NCI-H345 treated with DMSO at 0.1 percent for 48 hours (cell line): ENCODE results near the gene RILPL1.
"Not testable (repeated sequence)": the region's sequence is repeated elsewhere in the genome, so short reads cannot be mapped to it uniquely, and the experiment has no call there.

Experiments used
- DNase-seq: peaks from one replicate; lab custom pipeline; 2025; ENCODE audit not compliant: unreplicated experiment; lab: John Stamatoyannopoulos, UW

Gene RILPL1

DNA sequence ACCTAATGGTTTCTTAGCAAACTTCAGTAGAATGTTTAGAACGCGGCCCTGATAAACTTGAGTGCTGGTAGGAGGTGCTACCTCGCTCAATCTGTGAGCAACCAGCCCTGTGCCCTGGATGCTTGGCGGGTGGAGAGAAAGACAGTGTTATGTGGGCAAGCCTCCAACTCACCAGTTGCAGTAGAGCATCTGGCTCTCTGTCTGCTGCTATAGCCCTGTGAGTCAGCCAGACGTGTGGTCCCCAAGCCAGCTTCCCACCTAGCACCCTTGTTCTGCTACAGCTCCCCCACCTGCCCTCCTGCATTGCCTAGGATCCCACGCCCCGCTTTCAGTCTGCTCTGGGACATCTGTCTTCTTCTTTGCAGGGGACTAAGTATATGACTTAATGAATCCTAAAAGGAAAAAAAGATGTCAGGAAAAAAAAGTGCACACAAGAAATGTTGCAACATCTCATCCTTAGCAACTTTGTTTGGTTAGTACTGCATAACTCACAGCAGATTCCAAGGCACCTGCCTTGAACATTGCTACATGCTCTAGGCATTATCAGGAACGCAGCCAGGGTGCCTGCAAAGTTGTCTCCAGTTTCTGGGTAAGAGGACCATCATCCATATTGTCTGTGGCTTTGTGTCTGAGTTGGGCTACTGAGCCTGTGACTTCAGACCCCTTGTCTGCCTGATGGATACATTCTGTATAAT lies 62.0 kb downstream of the RILPL1 start:
- DNase-seq = no peak

DNA sequence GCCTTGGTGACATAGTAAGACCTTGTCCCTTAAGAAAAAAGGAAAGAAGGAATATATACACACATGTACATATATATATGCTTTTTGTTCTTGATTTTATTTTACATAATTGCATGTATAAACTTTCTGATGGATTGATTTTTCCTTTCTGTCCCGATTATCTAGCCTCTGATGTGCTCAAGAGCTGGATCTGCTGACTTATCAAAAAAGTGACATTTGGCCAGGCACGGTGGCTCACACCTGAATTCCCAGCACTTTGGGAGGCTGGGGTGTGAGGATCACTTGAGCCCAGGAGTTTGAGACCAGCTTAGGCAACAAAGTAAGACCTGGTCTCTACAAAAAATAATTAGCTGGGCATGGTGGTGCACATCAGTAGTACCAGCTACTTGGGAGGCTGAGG lies 63.5 kb downstream of the RILPL1 start:
- DNase-seq = no peak

DNA sequence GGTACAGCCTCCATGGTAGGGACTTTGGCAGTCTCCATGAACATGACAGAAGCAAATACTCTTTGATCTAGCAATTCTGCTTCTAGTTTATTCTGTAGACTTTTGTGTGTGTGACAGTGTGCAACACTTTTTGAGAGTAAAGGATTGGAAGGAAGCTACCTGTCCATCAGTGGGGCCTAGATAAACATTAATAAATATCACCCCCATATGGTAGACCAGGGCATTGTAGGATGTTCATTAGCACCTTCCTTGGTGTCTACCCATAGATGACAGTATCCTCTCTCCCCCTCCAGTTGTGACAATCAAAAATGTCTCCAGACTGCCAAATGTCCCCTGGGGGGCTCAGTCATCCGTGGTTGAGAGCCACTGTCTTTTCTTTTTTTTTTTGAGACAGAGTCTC lies 64.7 kb downstream of the RILPL1 start:
- no peak for DNase-seq

DNA sequence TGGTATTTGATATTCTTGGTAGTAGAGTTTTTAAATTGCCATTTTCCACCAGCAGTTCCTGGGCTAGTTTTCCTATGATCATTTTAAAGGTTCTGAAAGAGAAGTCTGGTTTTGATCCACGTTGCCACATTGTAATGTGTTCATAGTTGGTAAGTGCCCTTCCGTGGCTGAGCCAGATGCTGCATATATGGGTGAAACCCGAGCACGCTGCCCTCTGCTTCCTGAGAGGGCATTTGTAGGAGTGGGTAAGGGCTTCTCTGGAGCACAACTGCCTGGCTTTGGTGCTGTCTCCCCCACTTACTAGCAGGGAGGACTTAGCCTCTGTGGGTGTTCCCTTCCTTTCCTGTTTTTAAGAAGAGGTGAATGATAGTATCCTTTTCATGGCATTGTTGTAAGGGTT lies 68.4 kb downstream of the RILPL1 start:
- no peak for DNase-seq

DNA sequence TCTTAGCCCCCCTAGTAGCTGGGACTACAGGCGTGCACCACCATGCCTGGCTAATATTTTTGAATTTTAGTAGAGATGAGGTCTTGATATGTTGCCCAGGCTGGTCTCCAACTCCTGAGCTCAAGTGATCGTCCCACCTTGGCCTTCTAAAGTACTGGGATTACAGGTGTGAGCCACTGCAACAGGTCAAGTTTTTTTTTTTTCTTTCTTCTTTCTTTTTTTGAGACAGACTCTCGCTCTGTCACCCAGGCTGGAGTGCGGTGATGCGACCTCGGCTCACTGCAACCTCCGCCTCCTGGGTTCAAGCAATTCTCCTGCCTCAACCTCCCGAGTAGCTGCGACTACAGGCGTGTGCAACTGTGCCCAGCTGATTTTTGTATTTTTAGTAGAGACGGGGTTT lies 70.3 kb downstream of the RILPL1 start:
- not testable (repeated sequence) for DNase-seq

DNA sequence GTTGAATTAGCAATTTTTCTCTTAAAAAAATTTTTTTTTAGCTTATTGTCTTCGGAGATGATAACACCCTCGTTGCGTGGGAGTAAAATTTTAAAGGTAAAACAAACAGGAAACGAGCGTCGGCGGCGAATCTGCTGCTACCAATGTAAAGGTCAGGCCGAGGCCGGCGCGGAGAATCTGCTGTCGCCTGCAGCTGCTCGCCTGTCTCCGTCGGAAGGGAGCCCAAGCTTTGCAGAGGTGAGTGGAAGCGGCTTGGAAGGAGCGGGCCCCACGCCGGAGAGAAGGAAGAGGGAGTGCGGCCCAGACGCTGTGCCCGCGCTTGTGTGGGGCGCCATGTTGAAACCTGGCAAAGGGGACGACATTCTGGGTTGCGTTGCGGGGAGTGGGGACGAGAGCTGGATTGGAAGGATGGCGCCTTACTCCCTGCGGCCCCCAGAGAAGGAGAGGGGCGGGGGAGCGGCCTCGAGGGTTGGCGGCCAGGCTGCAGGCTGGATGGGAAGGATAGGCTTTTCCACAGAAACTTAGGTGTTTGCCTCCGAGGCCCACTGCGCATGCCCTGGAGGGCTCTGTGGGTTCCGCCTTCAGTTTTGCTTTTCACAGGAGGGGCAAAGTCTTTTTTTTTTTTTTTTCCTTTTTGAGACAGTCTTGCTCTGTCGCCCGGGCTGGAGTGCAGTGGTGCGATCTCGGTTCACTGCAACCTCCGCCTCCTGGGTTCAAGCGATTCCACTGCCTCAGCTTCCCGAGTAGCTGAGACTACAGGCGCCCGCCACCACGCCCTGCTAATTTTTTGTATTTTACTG lies 75.3 kb downstream of the RILPL1 start, which contains the start of gene SNRNP35:
Gene SNRNP35, plus strand, starts transcription at position 160 of the 800 bp plus-strand sequence. CDS start 7,402 bp downstream, outside the sequence.
- DNase-seq = peak; percentile 48

DNA sequence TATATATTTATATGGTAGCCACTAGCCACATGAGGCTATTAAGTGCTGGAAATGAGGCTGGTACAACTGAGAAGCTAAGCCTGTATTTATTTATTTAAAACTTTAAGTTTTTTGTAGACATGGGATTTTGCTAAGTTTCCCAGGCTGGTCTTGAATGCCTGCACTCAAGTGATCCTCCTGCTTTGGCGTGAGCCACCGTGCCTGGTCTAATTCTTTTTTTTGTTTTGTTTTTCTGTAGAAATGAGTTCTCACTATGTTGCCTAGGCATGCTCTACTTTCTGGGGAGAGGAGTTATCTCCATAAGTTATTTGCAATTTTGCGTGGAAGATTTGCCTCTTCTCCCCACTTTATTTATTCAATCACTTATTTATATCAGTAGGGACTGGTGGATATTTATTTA lies 80.4 kb downstream of the RILPL1 start:
- no peak for DNase-seq

DNA sequence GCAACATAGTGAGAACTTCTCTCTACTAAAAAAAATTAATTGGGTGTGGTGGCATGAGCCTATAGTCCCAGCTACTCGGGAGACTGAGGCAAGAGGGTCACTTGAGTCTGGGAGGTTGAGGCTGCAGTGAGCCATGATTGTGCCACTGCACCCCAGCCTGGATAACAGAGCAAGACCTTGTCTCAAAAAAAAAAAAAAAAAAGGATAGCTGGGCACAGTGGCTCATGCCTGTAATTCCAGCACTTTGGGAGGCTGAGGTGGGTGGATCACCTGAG lies 81.3 kb downstream of the RILPL1 start:
- not testable (repeated sequence) for DNase-seq

DNA sequence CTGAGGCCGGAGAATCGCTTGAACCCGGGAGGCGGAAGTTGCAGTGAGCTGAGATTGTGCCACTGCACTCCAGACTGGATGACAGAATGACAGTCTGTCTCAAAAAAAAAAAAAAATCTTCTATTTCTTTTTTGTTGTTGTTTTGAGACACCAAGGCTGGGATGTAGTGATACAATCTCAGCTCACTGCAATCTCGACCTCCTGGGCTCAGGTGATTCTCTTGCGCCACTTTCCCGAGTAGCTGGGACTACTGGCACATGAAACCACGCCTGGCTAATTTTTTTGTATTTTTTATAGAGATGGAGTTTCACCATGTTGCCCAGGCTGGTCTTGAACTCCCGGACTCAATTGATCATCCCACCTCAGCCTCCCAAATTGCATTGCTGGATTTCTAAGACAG lies 82.9 kb downstream of the RILPL1 start:
- DNase-seq = no peak

DNA sequence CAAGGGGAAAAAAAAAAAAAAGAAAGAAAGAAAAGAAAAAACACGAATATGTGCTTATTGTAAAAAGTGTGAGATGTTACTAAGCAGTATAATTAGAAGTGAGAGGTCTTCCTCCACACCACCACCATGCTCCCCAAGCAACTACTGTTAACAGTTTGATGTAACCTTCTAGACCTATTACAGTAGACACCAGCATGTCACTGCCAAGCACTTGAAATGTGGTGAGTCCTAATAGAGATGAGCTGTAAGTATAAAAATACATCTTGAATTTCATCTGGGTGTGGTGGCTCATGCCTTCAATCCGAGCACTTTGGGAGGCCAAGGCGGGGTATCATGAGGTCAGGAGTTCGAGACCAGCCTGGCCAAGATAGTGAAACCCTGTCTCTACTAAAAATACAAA lies 83.7 kb downstream of the RILPL1 start:
- no peak for DNase-seq

DNA sequence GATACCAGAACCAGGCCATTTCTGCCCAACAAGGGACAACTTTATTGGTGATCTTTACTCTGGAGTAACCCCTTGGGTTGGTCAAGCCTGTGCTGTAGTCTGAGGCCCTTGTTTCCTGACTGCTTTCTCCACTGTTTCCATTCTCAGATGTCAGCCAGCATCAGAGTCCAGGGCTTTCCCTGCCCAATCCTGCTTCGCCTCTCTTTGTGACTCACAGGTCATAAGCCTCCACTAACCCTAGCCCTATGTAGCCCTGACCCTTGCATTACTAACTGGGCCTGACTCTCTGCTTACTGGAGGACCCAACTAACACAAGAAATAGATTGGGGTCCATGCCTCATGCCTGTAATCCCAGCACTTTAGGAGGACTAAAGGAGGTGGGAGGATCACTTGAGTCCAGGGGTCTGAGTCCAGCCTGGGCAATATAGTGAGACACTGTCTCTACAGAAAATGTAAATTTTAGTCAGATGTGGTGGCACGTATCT lies 84.2 kb downstream of the RILPL1 start:
- no peak for DNase-seq

DNA sequence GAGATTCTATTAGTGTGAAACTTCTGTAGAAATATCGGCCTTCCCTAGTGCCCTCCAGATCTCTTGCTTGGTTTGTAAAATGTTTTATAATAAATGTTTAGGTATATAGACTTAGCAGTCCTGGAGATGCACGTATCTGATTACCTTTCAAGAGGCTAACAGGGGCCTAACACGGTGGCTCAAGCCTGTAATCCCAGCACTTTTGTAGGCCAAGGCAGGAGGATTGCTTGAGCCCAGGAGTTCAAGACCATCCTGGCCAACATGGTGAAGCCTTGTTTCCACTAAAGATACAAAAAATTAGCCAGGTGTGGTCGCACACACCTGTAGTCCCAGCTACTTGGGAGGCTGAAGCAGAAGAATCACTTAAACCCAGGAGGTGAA lies 87.2 kb downstream of the RILPL1 start:
- no peak for DNase-seq

DNA sequence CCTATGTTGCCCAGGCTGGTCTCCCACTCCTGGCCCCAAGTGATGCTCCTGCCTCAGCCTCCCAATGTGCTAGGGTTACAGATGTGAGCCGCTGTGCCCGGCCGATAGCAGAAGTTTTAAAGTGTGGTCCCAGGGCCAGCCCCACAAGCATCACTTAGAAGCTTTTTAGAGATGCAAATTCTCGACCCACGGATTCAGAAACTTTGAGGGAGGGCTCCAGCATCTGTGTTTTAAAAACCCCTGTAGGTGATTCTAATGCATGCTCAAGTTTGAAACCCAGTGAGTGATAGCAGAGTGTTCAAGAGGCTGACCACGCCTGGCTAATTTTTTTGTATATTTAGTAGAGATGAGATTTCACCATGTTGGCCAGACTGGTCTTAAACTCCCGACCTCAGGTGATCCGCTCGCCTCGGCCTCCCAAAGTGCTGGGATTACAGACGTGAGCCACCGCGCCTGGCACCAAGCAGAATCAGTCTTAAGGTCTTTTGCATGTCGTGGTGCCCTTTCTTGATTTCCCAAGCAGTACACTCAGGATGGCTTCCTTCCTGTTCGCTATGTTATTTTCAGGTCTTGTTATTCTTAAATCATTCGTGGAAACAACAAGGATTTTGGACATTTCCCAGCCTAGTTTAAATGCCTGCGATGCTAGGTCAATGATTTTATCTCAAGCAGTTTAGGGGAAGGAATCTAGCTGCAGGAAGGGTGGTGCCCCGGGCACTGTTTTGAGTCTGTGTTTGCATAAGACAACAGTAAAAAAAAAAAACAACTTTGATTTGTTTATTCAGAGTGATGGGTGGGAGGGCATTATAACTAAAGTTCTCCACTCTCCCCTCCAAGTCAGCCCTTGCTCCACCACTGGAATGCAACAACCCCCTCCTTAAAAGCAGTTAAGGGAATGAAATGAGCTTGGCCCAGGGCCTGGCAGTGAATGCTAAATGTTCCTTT lies 87.9 kb downstream of the RILPL1 start:
- DNase-seq = no peak

DNA sequence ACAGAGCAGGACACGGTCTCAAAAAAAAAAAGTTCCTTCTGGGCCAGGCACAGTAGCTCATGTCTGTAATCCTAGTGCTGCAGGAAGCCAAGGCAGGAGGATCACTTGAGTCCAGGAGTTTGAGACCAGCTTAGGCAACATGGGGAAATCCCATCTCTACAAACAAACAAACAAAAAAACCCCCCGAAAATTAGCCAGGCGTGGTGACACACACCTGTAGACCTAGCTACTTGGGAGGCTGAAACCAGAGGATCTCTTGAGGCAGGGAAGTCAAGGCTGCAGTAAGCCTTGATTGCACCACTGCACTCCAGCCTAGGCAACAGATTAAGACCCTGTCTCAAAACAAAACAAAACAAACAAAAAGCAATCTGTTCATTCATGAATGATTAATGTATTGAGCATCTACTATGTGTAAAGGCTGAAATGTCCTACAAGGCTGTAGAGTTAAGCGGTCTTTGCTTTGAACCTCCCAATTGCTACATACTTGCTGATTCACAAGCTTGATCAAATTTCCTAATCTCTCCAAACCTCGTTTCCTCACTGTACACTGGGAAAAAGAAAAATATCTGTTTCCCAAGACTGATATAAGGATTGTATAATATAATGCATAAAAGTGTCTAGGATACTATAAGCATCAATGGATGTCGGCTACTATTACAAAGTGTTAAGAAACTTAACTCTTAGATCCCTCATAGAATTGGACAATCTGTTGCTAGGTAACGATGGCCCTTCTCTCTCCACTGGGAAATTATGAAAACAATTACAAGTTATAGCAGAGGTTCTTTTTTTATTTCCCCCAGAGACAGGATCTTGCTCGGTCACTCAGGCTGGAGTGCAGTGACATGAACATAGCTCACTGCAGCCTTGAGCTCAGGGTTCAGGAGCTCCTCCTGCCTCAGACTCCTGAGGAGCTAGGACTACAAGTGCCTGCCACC lies 89.2 kb downstream of the RILPL1 start:
- no peak for DNase-seq

DNA sequence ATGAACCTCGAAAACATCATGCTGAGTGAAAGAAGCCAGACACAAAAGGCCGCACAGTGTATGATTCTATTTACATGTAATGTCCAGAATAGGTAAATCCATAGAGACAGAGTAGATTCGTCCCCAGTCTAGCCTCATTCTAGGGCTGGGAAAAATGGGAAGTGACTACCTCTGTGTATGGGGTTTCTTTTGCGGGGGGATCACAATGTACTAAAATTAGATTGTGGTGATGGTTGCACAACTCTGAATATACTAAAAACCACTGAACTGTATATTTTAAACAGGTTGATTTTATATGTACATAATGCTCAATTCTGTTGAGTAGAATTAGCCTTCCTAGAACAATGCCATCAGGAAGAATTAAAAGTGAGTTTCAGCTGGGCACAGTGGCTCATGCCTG lies 90.7 kb downstream of the RILPL1 start:
- DNase-seq = no peak

DNA sequence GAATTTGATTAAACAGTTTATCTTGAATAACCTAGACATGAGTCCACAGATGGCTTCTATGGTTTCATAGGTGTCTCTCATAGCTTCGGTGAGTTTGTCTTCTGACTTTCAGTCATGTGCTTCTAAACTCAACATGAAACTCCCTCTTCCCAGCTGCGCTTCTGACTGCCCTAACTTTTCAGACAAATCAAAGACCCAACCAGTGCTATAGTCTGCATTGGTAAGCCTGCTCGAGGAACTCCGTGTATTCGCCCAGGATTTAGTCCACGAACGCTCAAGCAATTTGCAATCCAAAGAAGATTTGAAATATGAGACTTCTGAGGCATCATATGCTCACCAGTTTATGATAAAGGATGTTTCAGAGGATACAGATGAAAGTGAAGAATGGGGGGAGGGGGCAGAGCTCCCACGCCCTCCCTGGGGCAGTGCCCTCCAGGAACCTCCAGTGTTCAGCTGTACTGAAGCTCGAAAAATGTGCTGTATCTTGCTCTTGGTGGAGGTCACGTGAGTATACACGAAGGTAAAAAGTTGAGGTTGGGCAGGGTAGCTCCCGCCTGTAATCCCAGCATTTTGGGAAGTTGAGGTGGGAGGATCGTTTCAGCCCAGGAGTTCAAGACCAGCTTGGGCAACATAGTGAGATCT lies 91.9 kb downstream of the RILPL1 start:
- DNase-seq = no peak

DNA sequence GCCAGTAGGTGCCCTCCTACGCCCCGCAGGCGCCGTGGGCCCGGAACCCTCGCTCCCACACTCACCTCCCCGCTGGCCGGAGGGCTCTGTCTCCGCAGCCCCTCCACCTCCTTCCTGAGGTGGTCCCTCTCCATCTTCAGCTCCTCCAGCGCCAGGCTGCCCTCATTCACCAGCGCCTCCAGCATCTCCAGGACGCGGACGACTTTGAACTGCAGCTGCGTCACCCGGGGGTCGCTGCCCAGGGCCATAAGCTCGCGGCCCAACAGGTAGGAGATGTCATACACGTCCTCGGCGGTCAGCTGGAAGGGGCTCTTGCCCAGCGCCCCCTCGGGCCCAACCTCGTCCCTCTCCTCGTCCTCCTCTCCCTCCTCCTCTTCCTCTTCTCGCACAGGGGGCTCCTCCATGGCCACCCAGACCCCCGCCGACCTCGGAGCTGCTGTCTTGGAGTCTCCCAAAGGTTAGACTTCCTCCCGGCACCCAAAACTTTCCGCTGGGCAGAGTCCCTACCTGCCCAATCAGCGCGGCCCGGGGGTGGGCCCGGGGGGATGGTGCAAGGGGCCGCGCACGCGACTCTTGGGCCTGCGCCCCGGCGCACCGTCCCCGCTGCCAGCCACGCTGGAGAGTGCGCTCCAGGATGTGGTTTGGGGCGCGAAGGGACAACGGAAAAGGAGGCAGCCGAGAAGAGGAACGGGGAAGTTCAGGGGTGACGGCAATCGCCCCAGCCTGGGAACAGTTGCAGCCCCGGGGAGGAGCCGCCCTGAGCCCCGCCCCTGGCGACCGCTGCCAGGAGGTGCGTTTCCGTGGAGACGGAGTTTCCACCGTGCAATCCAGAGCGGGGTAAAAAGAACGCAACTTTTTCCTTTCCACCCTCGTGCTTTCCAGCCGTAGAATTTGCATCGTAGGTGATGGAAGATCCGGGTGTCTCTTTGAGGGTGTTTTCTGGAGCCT lies 97.2 kb downstream of the RILPL1 start, which contains the start of gene RILPL2:
Gene RILPL2, minus strand, starts transcription at position 668 of the 948 bp plus-strand sequence. Its CDS starts 264 bp downstream, at position 404.
- DNase-seq = peak; percentile 3

DNA sequence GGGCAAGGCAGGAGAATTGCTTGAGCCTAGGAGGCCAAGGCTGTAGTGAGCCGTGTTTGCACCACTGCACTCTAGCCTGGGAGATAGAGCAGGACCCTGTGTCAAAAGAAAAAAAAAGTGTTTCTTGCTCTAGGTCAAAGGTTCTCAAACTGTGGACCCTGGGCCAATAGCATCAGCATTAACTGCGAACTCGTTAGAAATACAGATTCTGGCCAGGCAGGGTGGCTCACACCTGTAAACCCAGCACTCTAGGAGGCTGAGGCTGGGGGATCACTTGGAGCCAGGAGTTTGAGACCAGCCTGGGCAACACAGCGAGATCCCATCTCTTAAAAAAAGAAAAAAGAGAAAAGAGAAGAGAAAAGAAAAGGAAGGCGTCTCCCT lies 97.9 kb downstream of the RILPL1 start:
- DNase-seq = no peak

DNA sequence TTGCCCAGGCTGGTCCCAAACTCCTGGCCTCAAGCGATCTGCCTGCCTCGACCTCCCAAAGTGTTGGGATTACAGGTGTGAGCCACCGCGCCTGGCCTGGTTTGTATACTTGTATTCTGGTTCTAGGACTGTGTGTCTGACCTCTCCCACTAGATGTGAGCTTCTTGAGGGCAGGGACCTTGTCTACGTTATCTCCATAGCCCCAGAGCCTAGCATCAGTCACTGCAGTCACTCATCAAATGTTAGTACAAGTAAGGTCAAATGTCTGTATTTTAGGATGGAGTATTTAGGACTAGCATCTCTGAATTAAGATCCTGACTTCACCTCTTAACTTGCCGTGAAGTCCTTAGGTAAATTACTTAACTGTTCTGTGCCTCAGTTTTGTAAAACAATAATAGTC lies 99.9 kb downstream of the RILPL1 start:
- DNase-seq = no peak
